H1 (cell line): ENCODE results near the gene AP5S1. TPM values are rescaled to one million over a fixed set of nuclear protein-coding genes. Genes with fewer than 3 reads are reported as not detected.

Experiments
- CTCF ChIA-PET: fragments of 300-600 bp; sonication (Branson Sonifier 250); formaldehyde crosslinking; loops from one replicate; lab custom pipeline; 2021; ENCODE audit not compliant: partially characterized antibody; lab: Charles Lee
- POLR2A ChIA-PET: fragments of 300-600 bp; sonication (Branson Sonifier 250); formaldehyde crosslinking; loops from one replicate; lab custom pipeline; 2021; ENCODE audit warnings: inconsistent platforms; ENCODE audit not compliant: partially characterized antibody; lab: Charles Lee
- DNase-seq, 2 experiments: peaks; one replicate each; pipeline versions ENCODE4 v3.0.0 to v3.0.0-alpha.2; 2010 to 2022; ENCODE audit warnings: low spot score in 2 of 2, low read depth in 1 of 2, mixed read lengths in 1 of 2
- FAIRE-seq: peaks from 2 replicates; lab custom pipeline; 2011; peaks lifted over from hg19 to GRCh38; lab: Jason Lieb, UNC
- H2AFZ ChIP-seq: 2 replicates; pipeline ENCODE4 v1.8.1; 2012; ENCODE audit warnings: low read length, inconsistent platforms
- H2AK5ac ChIP-seq: 2 replicates; pipeline ENCODE4 v1.6.1; 2013; ENCODE audit warnings: low read depth, low read length
- H2BK120ac ChIP-seq: replicated peaks from 2 replicates; pipeline ENCODE3; 2013; ENCODE audit warnings: low read depth, low read length, inconsistent platforms
- H2BK12ac ChIP-seq: 2 replicates; pipeline ENCODE4 v1.6.1; 2013; ENCODE audit warnings: low read depth, low read length
- H2BK15ac ChIP-seq: 2 replicates; pipeline ENCODE4 v1.6.1; 2013; ENCODE audit warnings: low read length
- H2BK20ac ChIP-seq: 2 replicates; pipeline ENCODE4 v1.6.1; 2013; ENCODE audit warnings: low read length
- H2BK5ac ChIP-seq: 2 replicates; pipeline ENCODE4 v1.6.1; 2013; ENCODE audit warnings: low read depth, low read length
- H3K14ac ChIP-seq: 2 replicates; pipeline ENCODE4 v1.6.1; 2013; ENCODE audit warnings: inconsistent platforms; ENCODE audit not compliant: insufficient read length
- H3K18ac ChIP-seq: 2 replicates; pipeline ENCODE4 v1.6.1; 2013; ENCODE audit warnings: low read length; ENCODE audit errors: extremely low read depth
- H3K23ac ChIP-seq: 2 replicates; pipeline ENCODE4 v1.6.1; 2013; ENCODE audit warnings: inconsistent platforms; ENCODE audit not compliant: insufficient read length
- H3K23me2 ChIP-seq: 2 replicates; pipeline ENCODE4 v1.6.1; 2013; ENCODE audit warnings: low read depth, low read length
- H3K27ac ChIP-seq: 2 replicates; pipeline ENCODE4 v1.6.1; 2011; ENCODE audit warnings: low read depth, low read length, inconsistent platforms
- H3K27me3 ChIP-seq, 4 experiments: replicated peaks in 1 of 4; 1 replicate in 1 of 4; 2 replicates in 3 of 4; pipeline versions ENCODE4 v1.6.1 to v1.8.1; 2011 to 2013; ENCODE audit warnings: low read length in 3 of 4, mild to moderate bottlenecking in 3 of 4, inconsistent platforms in 2 of 4, mixed read lengths in 2 of 4, moderate library complexity in 1 of 4; ENCODE audit not compliant: control insufficient read depth in 3 of 4, insufficient read depth in 3 of 4; ENCODE audit errors: extremely low read depth in 1 of 4
- H3K36me3 ChIP-seq, 4 experiments: 2 replicates each; pipeline versions ENCODE4 v1.6.1 to v1.8.1; 2011 to 2013; ENCODE audit warnings: mild to moderate bottlenecking in 4 of 4, low read length in 3 of 4, moderate library complexity in 2 of 4, control low read depth in 1 of 4, inconsistent platforms in 1 of 4; ENCODE audit not compliant: insufficient read depth in 4 of 4, control insufficient read depth in 2 of 4
- H3K4ac ChIP-seq: replicated peaks from 2 replicates; pipeline ENCODE3; 2013; ENCODE audit warnings: low read length, low read depth, mixed read lengths, inconsistent platforms; ENCODE audit not compliant: insufficient read length
- H3K4me1 ChIP-seq, 4 experiments: replicated peaks in 1 of 4; 1 replicate in 1 of 4; 2 replicates in 3 of 4; pipeline versions ENCODE4 v1.6.1 to v1.8.1; 2011 to 2013; ENCODE audit warnings: low read length in 3 of 4, inconsistent platforms in 2 of 4, mixed read lengths in 1 of 4; ENCODE audit not compliant: insufficient read depth in 4 of 4, control insufficient read depth in 3 of 4
- H3K4me2 ChIP-seq, 2 experiments: 2 replicates each; pipeline versions ENCODE4 v1.6.1 to v1.8.1; 2011 to 2013; ENCODE audit warnings: low read depth in 2 of 2, low read length in 2 of 2, control low read depth in 1 of 2, inconsistent platforms in 1 of 2, mild to moderate bottlenecking in 1 of 2; ENCODE audit not compliant: insufficient read depth in 1 of 2
- H3K4me3 ChIP-seq, 4 experiments: fragments of 200-600, 300-600 bp in 1 of 4; sonication (generic), shearing (Covaris generic), sonication (Bioruptor Twin) in 1 of 4; 2 replicates each; pipeline versions ENCODE4 v1.5.1 to v1.8.1; 2011 to 2016; ENCODE audit warnings: low read length in 4 of 4, low read depth in 3 of 4, control low read depth in 2 of 4, inconsistent platforms in 2 of 4, mild to moderate bottlenecking in 2 of 4, mixed read lengths in 1 of 4, moderate library complexity in 1 of 4; ENCODE audit not compliant: insufficient read depth in 2 of 4; ENCODE audit errors: extremely low read depth in 1 of 4
- H3K56ac ChIP-seq: replicated peaks from 2 replicates; pipeline ENCODE3; 2013; ENCODE audit warnings: low read depth, mild to moderate bottlenecking, mixed read lengths, low read length, inconsistent platforms; ENCODE audit not compliant: insufficient read length
- H3K79me1 ChIP-seq: 2 replicates; pipeline ENCODE4 v1.6.1; 2013; ENCODE audit warnings: low read depth, low read length, control low read depth
- H3K79me2 ChIP-seq, 2 experiments: 2 replicates each; pipeline versions ENCODE4 v1.6.1 to v1.8.1; 2012 to 2013; ENCODE audit warnings: low read length in 2 of 2, mild to moderate bottlenecking in 2 of 2, inconsistent platforms in 1 of 2; ENCODE audit not compliant: insufficient read depth in 2 of 2, control insufficient read depth in 1 of 2
- H3K9ac ChIP-seq, 4 experiments: replicated peaks in 1 of 4; 1 replicate in 1 of 4; 2 replicates in 3 of 4; pipeline versions ENCODE4 v1.6.1 to v1.8.1; 2011 to 2013; ENCODE audit warnings: low read depth in 3 of 4, low read length in 3 of 4, control low read depth in 2 of 4, mild to moderate bottlenecking in 2 of 4, moderate library complexity in 2 of 4, inconsistent platforms in 1 of 4; ENCODE audit errors: extremely low read depth in 1 of 4
- H3K9me3 ChIP-seq, 2 experiments: 2 replicates each; pipeline versions ENCODE4 v1.6.1 to v1.8.1; 2012 to 2013; ENCODE audit warnings: mild to moderate bottlenecking in 2 of 2, moderate library complexity in 2 of 2, control low read depth in 1 of 2, inconsistent platforms in 1 of 2, low read depth in 1 of 2, low read length in 1 of 2, mixed read lengths in 1 of 2; ENCODE audit not compliant: insufficient read depth in 2 of 2
- H4K20me1 ChIP-seq, 2 experiments: replicated peaks in 1 of 2; 2 replicates each; pipeline versions ENCODE3 to v1.8.1; 2011 to 2013; ENCODE audit warnings: inconsistent platforms in 2 of 2, low read length in 2 of 2, mild to moderate bottlenecking in 1 of 2; ENCODE audit not compliant: insufficient read depth in 2 of 2, control insufficient read depth in 1 of 2
- H4K5ac ChIP-seq: 2 replicates; pipeline ENCODE4 v1.6.1; 2013; ENCODE audit warnings: low read length, low read depth, mixed read lengths, inconsistent platforms; ENCODE audit not compliant: insufficient read length
- H4K8ac ChIP-seq: 2 replicates; pipeline ENCODE4 v1.8.0; 2013; ENCODE audit warnings: mild to moderate bottlenecking, moderate library complexity, low read length, inconsistent platforms; ENCODE audit not compliant: insufficient read depth; ENCODE audit errors: extremely low read depth
- H4K91ac ChIP-seq: replicated peaks from 2 replicates; pipeline ENCODE3; 2013; ENCODE audit warnings: low read length, mixed read lengths, inconsistent platforms; ENCODE audit not compliant: insufficient read length
- ASH2L ChIP-seq: fragments of 200-600, 300-600 bp; sonication (generic); IDR thresholded peaks from one replicate; pipeline ENCODE4 v1.7.1; 2017; ENCODE audit warnings: low read length
- BCL11A ChIP-seq, 2 experiments: IDR thresholded peaks; one replicate each; pipeline ENCODE4 v1.6.1; 2011; ENCODE audit warnings: low read depth in 2 of 2, low read length in 2 of 2, mild to moderate bottlenecking in 2 of 2
- BRCA1 ChIP-seq: IDR thresholded peaks from 2 replicates; pipeline ENCODE4 v1.6.1; 2012; ENCODE audit warnings: low read depth, low read length, improper control_type of control experiment
- HDAC2 ChIP-seq, 2 experiments: fragments of 300-600 bp in 1 of 2; sonication (generic) in 1 of 2; IDR thresholded peaks; 2 replicates each; pipeline ENCODE4 v1.6.1; 2011 to 2012; ENCODE audit warnings: low read depth in 2 of 2, low read length in 2 of 2, mild to moderate bottlenecking in 2 of 2, moderate library complexity in 2 of 2, borderline replicate concordance in 1 of 2, inconsistent platforms in 1 of 2
- RAD21 ChIP-seq, 2 experiments: IDR thresholded peaks in 1 of 2; conservative IDR thresholded peaks in 1 of 2; 2 replicates each; pipeline ENCODE4 v1.6.1; 2011; ENCODE audit warnings: low read depth in 2 of 2, low read length in 2 of 2, improper control_type of control experiment in 1 of 2, inconsistent platforms in 1 of 2, mild to moderate bottlenecking in 1 of 2, moderate library complexity in 1 of 2
- SIN3A ChIP-seq, 2 experiments: IDR thresholded peaks in 1 of 2; conservative IDR thresholded peaks in 1 of 2; 2 replicates each; pipeline ENCODE4 v1.6.1; 2011 to 2012; ENCODE audit warnings: low read length in 2 of 2, improper control_type of control experiment in 1 of 2, low read depth in 1 of 2, mild to moderate bottlenecking in 1 of 2
- SIRT6 ChIP-seq: IDR thresholded peaks from one replicate; pipeline ENCODE4 v1.7.1; 2012; ENCODE audit warnings: low read length, inconsistent platforms
- SP4 ChIP-seq: IDR thresholded peaks from 2 replicates; pipeline ENCODE4 v1.6.1; 2012; ENCODE audit warnings: low read length, inconsistent platforms
- SUZ12 ChIP-seq: fragments of 200-600 bp; sonication (generic); IDR thresholded peaks from 2 replicates; pipeline ENCODE4 v1.6.1; 2012; ENCODE audit warnings: mild to moderate bottlenecking, inconsistent platforms, low read length, moderate library complexity, mixed read lengths
- WGBS, 2 experiments: shearing (Covaris generic) in 1 of 2; methylation state at CpG; one replicate each; pipeline versions ENCODE4 v1.1.6 to v1.1.7; 2013 to 2015; ENCODE audit warnings: low lambda C conversion rate in 2 of 2, mixed read lengths in 2 of 2, inconsistent platforms in 1 of 2, low coverage in 1 of 2, missing lambda C conversion rate in 1 of 2; ENCODE audit not compliant: insufficient replicate concordance in 2 of 2, insufficient coverage in 1 of 2, insufficient read length in 1 of 2; ENCODE audit errors: extremely low coverage in 1 of 2, missing lambda C conversion rate in 1 of 2; 5-methylcytosine and 5-hydroxymethylcytosine counted together
- polyA plus RNA-seq, 7 experiments: library from polyadenylated mRNA; depleted of rRNA in 3 of 7; stranded (reverse) in 5 of 7; unstranded in 2 of 7; fragments of >200 nt in 5 of 7; fragments of 200-250 nt in 2 of 7; gene quantifications; 1 replicate in 5 of 7; 2 replicates in 1 of 7; 4 replicates in 1 of 7; pipeline versions ENCODE4 v1.2.1 to v1.2.3, GENCODE V29; 2011 to 2013; ENCODE audit warnings: missing spikeins in 2 of 7, mixed read lengths in 2 of 7
- total RNA-seq: library from RNA; stranded (reverse); fragmentation: NEBNext Ultra II Directional; extraction: Animal tissue kit (Norgen Biotek cat#: 25700); gene quantifications from 2 replicates; pipeline ENCODE4 v1.2.1, GENCODE V29; 2021
- TF ChIP-seq, protein P1 (sequence below), 3 experiments: IDR thresholded peaks; 1 replicate in 2 of 3; 2 replicates in 1 of 3; pipeline versions ENCODE4 v1.5.1 to v1.6.1; 2011; ENCODE audit warnings: low read length in 3 of 3, mild to moderate bottlenecking in 3 of 3, inconsistent platforms in 2 of 3, low read depth in 1 of 3, moderate library complexity in 1 of 3; ENCODE audit not compliant: insufficient read depth in 1 of 3; ENCODE audit errors: control extremely low read depth in 1 of 3

The AP5S1 gene
- total and polyA plus RNA-seq, 2 of the 8 experiments (the other 6 are each of a cell fraction or from before 2014, with no cell fraction given) = 3.3 to 3.7 TPM

DNA sequence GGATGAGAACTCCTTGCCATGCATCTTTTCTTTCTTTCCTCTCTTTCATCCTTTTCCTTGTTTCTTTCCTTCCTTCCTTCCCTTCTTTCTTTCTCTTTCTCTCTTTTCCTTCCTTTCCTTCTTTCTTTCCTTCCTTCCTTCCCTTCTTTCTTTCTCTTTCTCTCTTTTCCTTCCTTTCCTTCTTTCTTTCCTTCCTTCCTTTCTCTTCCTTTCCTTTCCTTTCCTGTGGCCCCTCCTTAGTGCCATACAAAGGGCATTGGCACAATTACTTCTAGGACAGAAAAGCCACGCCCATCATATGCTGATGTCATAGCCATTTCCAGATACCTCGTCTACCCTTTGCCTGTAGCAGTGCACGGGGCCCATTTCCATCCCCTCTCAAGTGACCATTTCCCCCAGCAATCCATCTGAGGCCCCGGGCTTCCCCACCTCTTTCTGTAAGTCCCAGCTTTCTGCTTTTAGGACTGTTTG, 31.6 kb upstream of the AP5S1 start:
- Histone ChIP-seq H3K23me2 (peaks cover 3% of the 10 kb centered on the region; the same call in 1 of the 2 replicates), H2AK5ac (no peak overlapping the region), H3K27me3 (peaks cover 0 to 3% (median 0%) of the 10 kb centered on the region in 4 experiments; a peak in 3 of 7 replicates), H3K14ac (no peak overlapping the region), H3K4me3 (no peak overlapping the region), H3K4ac (no peak overlapping the region), H3K56ac (no peak overlapping the region), H2BK12ac (no peak overlapping the region), H4K20me1 (peaks cover 7 to 11% of the 10 kb centered on the region in 2 experiments), H3K79me2 (peaks cover 0 to 10% of the 10 kb centered on the region in 2 experiments; a peak in 1 of 4 replicates), H3K4me1 (peaks cover 0 to 13% (median 6%) of the 10 kb centered on the region in 4 experiments; a peak in 6 of 7 replicates), H2BK15ac (no peak overlapping the region), H3K36me3 (peaks cover 0 to 5% (median 0%) of the 10 kb centered on the region in 4 experiments; a peak in 2 of 8 replicates), H4K5ac (no peak overlapping the region), H3K4me2 (no peak overlapping the region), H2BK5ac (no peak overlapping the region), H2AFZ (no peak overlapping the region), H3K18ac (no peak overlapping the region), H4K91ac (no peak overlapping the region), H3K79me1 (peaks cover 11% of the 10 kb centered on the region), H3K23ac (no peak overlapping the region), H3K9me3 (no peaks in the 10 kb centered on the region), H3K27ac (no peak overlapping the region), H3K9ac (no peak overlapping the region), H4K8ac (no peak overlapping the region), H2BK120ac (no peak overlapping the region), H2BK20ac (no peak overlapping the region)
- DNase-seq (no peak), FAIRE-seq (no peak)
- CTCF ChIA-PET = interaction anchor here (0.6 to 9.5 kb wide), 13 partner anchors 12 to 282 kb away, joined by 3 to 128 read pairs (median 4); partner anchors contain the start of gene AP5S1
- 55% methylated on average over 4 of the region's 4 CpGs; no CpG with 5 or more reads in 1 of the 2 experiments for WGBS, 2 experiments
- POLR2A ChIA-PET = interaction anchor here (0.9 to 2.8 kb wide), 3 partner anchors 9 to 32 kb away, joined by 3 to 15 read pairs (median 3); partner anchors contain the start of gene AP5S1
- TF ChIP-seq BRCA1 (no peak), BCL11A (IDR thresholded peaks at IDR 0.05; ENCODE audit: low read depth in 2 of 2, low read length in 2 of 2) (no peak), SUZ12 (no peak), SIRT6 (no peak), RAD21 (IDR thresholded peaks at IDR 0.05 in 1 of 2, conservative IDR thresholded peaks at IDR 0.05 in 1 of 2; ENCODE audit: low read depth in 2 of 2, low read length in 2 of 2) (no peak), HDAC2 (IDR thresholded peaks at IDR 0.05; ENCODE audit: borderline replicate concordance in 1 of 2, low read depth in 2 of 2, low read length in 2 of 2) (no peak), SP4 (no peak), ASH2L (no peak), SIN3A (conservative IDR thresholded peaks at IDR 0.05 in 1 of 2, IDR thresholded peaks at IDR 0.05 in 1 of 2; ENCODE audit: low read depth in 1 of 2, low read length in 2 of 2) (no peak)
- TF ChIP-seq, protein P1, sequence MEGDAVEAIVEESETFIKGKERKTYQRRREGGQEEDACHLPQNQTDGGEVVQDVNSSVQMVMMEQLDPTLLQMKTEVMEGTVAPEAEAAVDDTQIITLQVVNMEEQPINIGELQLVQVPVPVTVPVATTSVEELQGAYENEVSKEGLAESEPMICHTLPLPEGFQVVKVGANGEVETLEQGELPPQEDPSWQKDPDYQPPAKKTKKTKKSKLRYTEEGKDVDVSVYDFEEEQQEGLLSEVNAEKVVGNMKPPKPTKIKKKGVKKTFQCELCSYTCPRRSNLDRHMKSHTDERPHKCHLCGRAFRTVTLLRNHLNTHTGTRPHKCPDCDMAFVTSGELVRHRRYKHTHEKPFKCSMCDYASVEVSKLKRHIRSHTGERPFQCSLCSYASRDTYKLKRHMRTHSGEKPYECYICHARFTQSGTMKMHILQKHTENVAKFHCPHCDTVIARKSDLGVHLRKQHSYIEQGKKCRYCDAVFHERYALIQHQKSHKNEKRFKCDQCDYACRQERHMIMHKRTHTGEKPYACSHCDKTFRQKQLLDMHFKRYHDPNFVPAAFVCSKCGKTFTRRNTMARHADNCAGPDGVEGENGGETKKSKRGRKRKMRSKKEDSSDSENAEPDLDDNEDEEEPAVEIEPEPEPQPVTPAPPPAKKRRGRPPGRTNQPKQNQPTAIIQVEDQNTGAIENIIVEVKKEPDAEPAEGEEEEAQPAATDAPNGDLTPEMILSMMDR (IDR thresholded peaks at IDR 0.05; ENCODE audit: control extremely low read depth in 1 of 3, insufficient read depth in 1 of 3, low read depth in 1 of 3, low read length in 3 of 3) = no peak
